Mucosa of descending colon (tissue), 3 donors: ENCODE data around the gene ALDH1A1. TPM values are rescaled to one million over a fixed set of nuclear protein-coding genes. Genes with fewer than 3 reads are reported as not detected.
"Not testable (repeated sequence)": the region's sequence is repeated elsewhere in the genome, so short reads cannot be mapped to it uniquely, and the experiment has no call there.

ENCODE experiments used
- ATAC-seq: fragments of 200-7000 bp; cut with Tn5 transposase; one replicate; pipeline ENCODE4 v1.9.1; 2020; ENCODE audit warnings: mild to moderate bottlenecking, moderate library complexity
- DNase-seq, 3 donors: peaks; one replicate each; pipeline ENCODE4 v3.0.0-alpha.2; 2020
- H3K36me3 ChIP-seq: fragments of 200-600 bp; one replicate; pipeline ENCODE4 v1.8.0; 2021; ENCODE audit warnings: low read depth, mild to moderate bottlenecking
- H3K4me1 ChIP-seq: fragments of 200-600 bp; one replicate; pipeline ENCODE4 v1.8.0; 2021; ENCODE audit warnings: low read depth, mild to moderate bottlenecking
- H3K4me3 ChIP-seq: fragments of 200-600 bp; one replicate; pipeline ENCODE4 v1.8.0; 2021; ENCODE audit warnings: mild to moderate bottlenecking
- H3K9me3 ChIP-seq: fragments of 200-600 bp; one replicate; pipeline ENCODE4 v1.8.0; 2021; ENCODE audit warnings: mild to moderate bottlenecking
- CTCF ChIP-seq: fragments of 200-600 bp; IDR thresholded peaks from one replicate; pipeline ENCODE4 v1.8.0; 2022; ENCODE audit warnings: antibody characterized with exemption, mild to moderate bottlenecking
- intact Hi-C, 2 donors: fragments of 100-400 bp; cut with DNase I in 1 of 2; cut with micrococcal nuclease in 1 of 2; formaldehyde crosslinking; loops; one replicate each; pipeline versions ENCODE4 v1.11.0 to v1.11.1; 2022; cut with DNase I, micrococcal nuclease
- total RNA-seq, 3 donors: library from RNA; stranded (reverse); fragmentation: NEBNext Ultra II Directional in 2 of 3; extraction: Animal tissue kit (Norgen Biotek cat#: 25700) in 2 of 3; gene quantifications; one replicate each; pipeline versions ENCODE4 v1.2.1 to v1.2.4, GENCODE V29; 2021 to 2023
- donor health status: DM: no; HTN: no; CAD: no; lungs with moderate emphysema.
- donor health status: DM: no; HTN: no; CAD: no.
- donor health status: DM: no; HTN: yes; CAD: no.

Gene ALDH1A1
- total RNA-seq, 3 donors from 2014 or later, result 72.9 to 173 (median 84.1) TPM

- no peak for TF ChIP-seq CTCF
- Histone ChIP-seq H3K9me3 (no peaks in the 10 kb centered on the region), H3K4me1 (peaks cover 28% of the 10 kb centered on the region), H3K36me3 (no peaks in the 10 kb centered on the region), H3K4me3 (no peak overlapping the region)
- DNase-seq (no peak), ATAC-seq (peak; percentile 16)
- intact Hi-C loops, result no loop called here
Measured at GRCh38 chr9:72947984-72948465, 4.8 kb downstream of the ALDH1A1 start.

DNA sequence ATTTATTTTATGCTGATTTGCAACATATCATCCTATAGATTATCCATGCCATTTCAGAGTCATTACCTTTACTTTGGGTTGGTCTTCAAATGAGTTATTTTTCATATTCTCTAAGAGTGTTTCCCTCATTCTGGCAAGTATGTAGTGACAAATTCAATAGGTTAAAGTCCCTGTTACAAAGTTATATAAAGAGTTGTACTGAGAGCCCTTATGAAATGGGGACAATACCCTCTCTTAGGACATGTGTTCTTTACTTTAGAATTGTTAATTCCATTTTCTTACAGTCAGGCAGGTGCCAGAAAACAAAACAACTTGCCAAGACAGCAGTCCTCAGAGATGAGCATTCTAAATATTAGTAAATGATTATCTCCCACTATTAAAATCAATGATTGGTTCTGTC, 6.0 kb downstream of the ALDH1A1 start:
- DNase-seq, result no peak
- intact Hi-C loops, result no loop called here
- Histone ChIP-seq H3K9me3 (no peaks in the 10 kb centered on the region), H3K4me1 (peaks cover 28% of the 10 kb centered on the region), H3K36me3 (no peaks in the 10 kb centered on the region), H3K4me3 (no peak overlapping the region)
- TF ChIP-seq CTCF, result no peak
- ATAC-seq, result no peak

GRCh38 chr9:72946318-72946717, 6.5 kb downstream of the ALDH1A1 start:
- intact Hi-C loops, result no loop called here
- no peak for DNase-seq
- Histone ChIP-seq H3K9me3 (no peaks in the 10 kb centered on the region), H3K36me3 (no peaks in the 10 kb centered on the region), H3K4me1 (peaks cover 27% of the 10 kb centered on the region), H3K4me3 (no peak overlapping the region)
- ATAC-seq, result no peak
- no peak for TF ChIP-seq CTCF

GRCh38 chr9:72945391-72945790, 7.5 kb downstream of the ALDH1A1 start:
- H3K9me3 ChIP-seq, result no peaks in the 10 kb centered on the region
- H3K36me3 ChIP-seq, result no peaks in the 10 kb centered on the region
- ATAC-seq (no peak), DNase-seq (no peak)
- H3K4me1 ChIP-seq, result peaks cover 20% of the 10 kb centered on the region
- intact Hi-C loops, result no loop called here
- H3K4me3 ChIP-seq, result no peak overlapping the region
- no peak for TF ChIP-seq CTCF

DNA sequence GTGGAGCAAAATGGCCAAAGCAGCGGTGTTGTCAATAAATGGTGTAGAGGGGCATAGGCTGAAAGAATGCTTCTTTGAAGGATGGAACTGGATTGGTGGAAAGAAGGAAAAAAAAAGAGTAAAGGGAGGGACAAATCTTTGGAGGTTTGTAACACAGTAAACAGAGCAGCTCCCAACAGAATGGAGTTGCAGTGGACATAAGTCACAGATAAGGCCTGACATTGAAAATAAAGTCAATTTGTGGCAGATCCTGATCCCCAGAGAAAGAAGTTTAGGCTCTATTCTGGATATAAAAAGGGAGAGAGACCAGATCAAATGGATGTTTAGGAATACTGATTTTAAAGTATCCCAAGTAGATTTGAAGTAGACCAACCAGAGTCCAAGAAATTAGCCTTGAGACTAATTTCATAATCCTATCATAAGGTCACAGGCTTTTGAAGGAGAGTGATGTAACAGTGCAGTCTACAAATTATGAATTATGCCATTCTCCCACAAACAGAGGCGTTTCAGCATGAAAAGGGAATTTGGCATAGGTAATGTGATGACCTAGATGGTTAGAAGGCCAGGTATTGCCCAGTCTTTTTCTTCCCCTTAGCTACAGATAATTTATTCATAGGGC, 8.9 kb downstream of the ALDH1A1 start:
- intact Hi-C loops, result no loop called here
- TF ChIP-seq CTCF, result no peak
- Histone ChIP-seq H3K9me3 (no peaks in the 10 kb centered on the region), H3K4me1 (peaks cover 17% of the 10 kb centered on the region), H3K36me3 (no peaks in the 10 kb centered on the region), H3K4me3 (no peak overlapping the region)
- ATAC-seq (no peak), DNase-seq (no peak)

- peaks cover 3% of the 10 kb centered on the region for H3K4me1 ChIP-seq
- H3K9me3 ChIP-seq, result no peaks in the 10 kb centered on the region
- intact Hi-C loops, result no loop called here
- DNase-seq (no peak), ATAC-seq (no peak)
- no peaks in the 10 kb centered on the region for H3K36me3 ChIP-seq
- no peak for TF ChIP-seq CTCF
- no peak overlapping the region for H3K4me3 ChIP-seq
Measured at GRCh38 chr9:72942451-72942850, 10.4 kb downstream of the ALDH1A1 start.

GRCh38 chr9:72939581-72939980, 13.3 kb downstream of the ALDH1A1 start:
- H3K9me3 ChIP-seq, DNase-seq, H3K4me3 ChIP-seq, intact Hi-C loops, H3K4me1 ChIP-seq, ATAC-seq, H3K36me3 ChIP-seq: not testable (repeated sequence)
